ENCODE data around the gene CDK5RAP2.

GRCh38 chr9:120372040-120372439 is 207.9 kb downstream of the CDK5RAP2 start:
- TF ChIP-seq POLR2A (IDR thresholded peaks at IDR 0.05) (no peak), CTCF (IDR thresholded peaks at IDR 0.05) (no peak)

All from Peyer's patch (tissue), 4 donors.